ENCODE data around the gene FAM90A1. TPM values are rescaled to one million over a fixed set of nuclear protein-coding genes. Genes with fewer than 3 reads are reported as not detected.
"Not testable (repeated sequence)": the region's sequence is repeated elsewhere in the genome, so short reads cannot be mapped to it uniquely, and the experiment has no call there.

The FAM90A1 gene
- total RNA-seq, 2 donors from 2014 or later: 0.40 TPM; not detected in 1

DNA sequence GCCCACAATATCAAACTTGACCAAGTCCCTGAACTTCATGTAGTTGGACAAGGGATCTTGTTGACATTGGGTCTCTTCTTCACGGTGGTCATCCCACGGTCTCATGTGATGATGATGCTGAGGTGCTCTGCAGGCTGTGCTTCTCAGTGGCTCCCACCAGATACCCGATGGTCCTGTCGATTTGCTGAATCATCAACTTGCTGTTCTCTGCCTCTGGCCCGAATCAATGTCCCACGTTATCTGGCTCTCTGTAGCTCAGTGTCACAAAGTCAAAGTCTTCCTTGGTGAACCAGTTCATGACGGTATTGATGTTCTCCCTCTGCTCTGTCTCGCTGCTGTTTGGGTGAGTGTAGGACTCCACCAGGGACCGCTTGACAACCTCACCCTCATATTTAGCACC lies 27.3 kb upstream of the FAM90A1 start:
- H3K27ac Mint-ChIP-seq; H3K36me3 ChIP-seq (ENCODE audit: control insufficient read depth, insufficient read depth, low read length); H3K4me1 Mint-ChIP-seq; H3K9me3 Mint-ChIP-seq; H3K27me3 ChIP-seq (ENCODE audit: control insufficient read depth, insufficient read depth, low read length, poor library complexity, severe bottlenecking); DNase-seq; H3K9ac ChIP-seq (ENCODE audit: extremely low read depth, low read length, poor library complexity, severe bottlenecking); H3K4me1 ChIP-seq (ENCODE audit: control insufficient read depth, insufficient read depth, low read length); H3K27me3 Mint-ChIP-seq (ENCODE audit: insufficient read depth); H3K4me3 Mint-ChIP-seq; H3K27ac ChIP-seq (ENCODE audit: low read depth, low read length); H3K4me3 ChIP-seq (ENCODE audit: low read length); H3K9me3 ChIP-seq (ENCODE audit: control insufficient read depth, low read length): not testable (repeated sequence)
- H3K36me3 Mint-ChIP-seq (ENCODE audit: low read depth): peaks cover 15% of the 10 kb centered on the region
- WGBS, 2 experiments (ENCODE audit: insufficient coverage in 1 of 2, insufficient read length in 1 of 2): 95 to 98% methylated on average over 9 of the region's 9 CpGs

DNA sequence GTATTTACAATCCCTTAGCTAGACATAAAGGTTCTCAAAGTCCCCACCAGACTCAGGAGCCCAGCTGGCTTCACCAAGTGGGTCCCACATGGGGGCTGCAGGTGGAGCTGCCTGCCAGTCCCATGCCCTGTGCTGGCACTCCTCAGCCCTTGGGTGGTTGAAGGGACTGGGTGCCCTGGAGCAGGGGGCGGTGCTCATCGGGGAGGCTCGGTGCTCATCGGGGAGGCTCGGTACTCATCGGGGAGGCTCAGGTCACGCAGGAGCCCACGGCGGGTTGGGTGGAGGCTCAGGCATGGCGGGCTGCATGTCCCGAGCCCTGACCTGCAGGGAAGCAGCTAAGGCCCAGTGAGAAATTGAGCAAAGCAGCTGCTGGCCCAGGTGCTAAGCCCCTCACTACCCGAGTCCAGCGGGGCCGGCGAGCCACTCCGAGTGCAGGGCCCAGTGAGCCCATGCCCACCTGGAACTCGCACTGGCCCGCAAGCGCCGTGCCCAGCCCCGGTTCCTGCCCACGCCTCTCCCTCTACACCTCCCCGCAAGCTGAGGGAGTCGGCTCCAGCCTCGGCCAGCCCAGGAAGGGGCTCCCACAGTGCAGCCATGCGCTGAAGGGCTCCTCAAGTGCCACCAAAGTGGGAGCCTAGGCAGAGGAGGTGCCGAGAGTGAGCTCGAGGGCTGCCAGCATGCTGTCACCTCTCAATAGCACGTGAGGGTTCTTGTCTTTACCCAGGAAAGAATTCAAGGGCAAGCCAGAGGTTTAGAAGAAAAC lies 24.8 kb upstream of the FAM90A1 start:
- not testable (repeated sequence) for H3K4me3 ChIP-seq (ENCODE audit: low read length); H3K27me3 ChIP-seq (ENCODE audit: control insufficient read depth, insufficient read depth, low read length, poor library complexity, severe bottlenecking); H3K4me3 Mint-ChIP-seq; H3K27ac ChIP-seq (ENCODE audit: low read depth, low read length); H3K27me3 Mint-ChIP-seq (ENCODE audit: insufficient read depth); H3K4me1 ChIP-seq (ENCODE audit: control insufficient read depth, insufficient read depth, low read length); H3K27ac Mint-ChIP-seq; H3K9me3 Mint-ChIP-seq; DNase-seq; H3K36me3 ChIP-seq (ENCODE audit: control insufficient read depth, insufficient read depth, low read length); H3K9me3 ChIP-seq (ENCODE audit: control insufficient read depth, low read length); H3K4me1 Mint-ChIP-seq; H3K9ac ChIP-seq (ENCODE audit: extremely low read depth, low read length, poor library complexity, severe bottlenecking)
- H3K36me3 Mint-ChIP-seq (ENCODE audit: low read depth): peaks cover 12% of the 10 kb centered on the region
- 83 to 91% methylated on average over 13 to 29 of the region's 29 CpGs for WGBS, 2 experiments (ENCODE audit: insufficient coverage in 1 of 2, insufficient read length in 1 of 2)

DNA sequence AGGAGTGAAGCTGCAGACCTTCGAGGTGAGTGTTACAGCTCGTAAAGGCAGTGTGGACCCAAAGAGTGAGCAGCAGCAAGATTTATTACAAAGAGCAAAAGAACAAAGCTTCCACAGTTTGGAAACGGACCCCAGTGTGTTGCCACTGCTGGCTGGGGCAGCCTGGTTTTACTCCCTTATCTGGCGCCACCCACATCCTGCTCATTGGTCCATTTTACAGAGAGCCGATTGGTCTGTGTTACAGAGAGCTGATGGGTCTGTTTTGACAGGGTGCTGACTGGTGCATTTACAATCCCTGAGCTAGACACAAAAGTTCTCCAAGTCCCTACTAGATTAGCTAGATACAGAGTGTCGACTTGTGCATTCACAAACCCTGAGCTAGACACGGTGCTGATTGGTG lies 24.2 kb upstream of the FAM90A1 start:
- H3K9ac ChIP-seq (ENCODE audit: extremely low read depth, low read length, poor library complexity, severe bottlenecking); H3K9me3 ChIP-seq (ENCODE audit: control insufficient read depth, low read length); H3K27me3 ChIP-seq (ENCODE audit: control insufficient read depth, insufficient read depth, low read length, poor library complexity, severe bottlenecking); H3K4me1 ChIP-seq (ENCODE audit: control insufficient read depth, insufficient read depth, low read length); H3K27ac ChIP-seq (ENCODE audit: low read depth, low read length); H3K4me3 Mint-ChIP-seq; H3K36me3 ChIP-seq (ENCODE audit: control insufficient read depth, insufficient read depth, low read length); H3K9me3 Mint-ChIP-seq; H3K27me3 Mint-ChIP-seq (ENCODE audit: insufficient read depth); H3K4me3 ChIP-seq (ENCODE audit: low read length): not testable (repeated sequence)
- H3K36me3 Mint-ChIP-seq (ENCODE audit: low read depth): peaks cover 12% of the 10 kb centered on the region
- 92 to 94% methylated on average over 5 of the region's 7 CpGs for WGBS, 2 experiments (ENCODE audit: insufficient coverage in 1 of 2, insufficient read length in 1 of 2)
- DNase-seq: peak; percentile 62
- peak overlapping the region; percentile 47 for H3K27ac Mint-ChIP-seq
- peaks cover 11% of the 10 kb centered on the region for H3K4me1 Mint-ChIP-seq

DNA sequence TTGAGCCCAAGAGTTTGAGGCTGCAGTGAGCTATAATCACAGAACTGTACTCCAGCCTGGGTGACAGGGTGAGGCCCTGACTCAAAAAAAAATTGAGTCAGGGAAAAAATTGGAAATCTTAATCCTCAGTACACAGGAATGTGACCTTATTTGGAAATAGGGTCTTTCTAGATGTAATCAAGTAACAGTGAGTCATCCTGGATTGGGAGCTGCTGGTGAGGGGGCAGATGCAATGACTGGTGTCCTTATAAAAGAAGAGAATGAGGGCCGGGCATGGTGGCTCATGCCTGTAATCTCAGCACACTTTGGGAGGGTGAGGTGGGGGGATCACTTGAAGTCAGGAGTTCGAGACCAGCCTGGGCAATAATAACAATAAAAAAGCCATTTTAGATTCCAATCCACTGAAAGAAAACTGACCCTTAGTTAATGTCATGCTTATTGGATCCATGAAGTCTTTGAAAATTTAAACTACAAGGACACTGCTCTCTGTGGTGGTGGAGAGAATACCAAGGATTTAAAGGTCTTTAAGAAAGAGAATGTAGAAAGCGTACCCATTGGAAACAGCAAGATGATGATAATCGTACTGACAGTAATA lies 19.6 kb upstream of the FAM90A1 start:
- H3K9me3 Mint-ChIP-seq; H3K9ac ChIP-seq (ENCODE audit: extremely low read depth, low read length, poor library complexity, severe bottlenecking); H3K4me1 ChIP-seq (ENCODE audit: control insufficient read depth, insufficient read depth, low read length); H3K36me3 ChIP-seq (ENCODE audit: control insufficient read depth, insufficient read depth, low read length); DNase-seq; H3K9me3 ChIP-seq (ENCODE audit: control insufficient read depth, low read length); H3K36me3 Mint-ChIP-seq (ENCODE audit: low read depth); H3K27me3 ChIP-seq (ENCODE audit: control insufficient read depth, insufficient read depth, low read length, poor library complexity, severe bottlenecking); H3K4me3 ChIP-seq (ENCODE audit: low read length); H3K4me3 Mint-ChIP-seq; H3K27ac ChIP-seq (ENCODE audit: low read depth, low read length); H3K27me3 Mint-ChIP-seq (ENCODE audit: insufficient read depth): not testable (repeated sequence)
- H3K4me1 Mint-ChIP-seq: peaks cover 26% of the 10 kb centered on the region
- no CpG with 5 or more reads among the region's 4 CpGs for WGBS, 2 experiments (ENCODE audit: insufficient coverage in 1 of 2, insufficient read length in 1 of 2)
- peak overlapping the region; percentile 41 for H3K27ac Mint-ChIP-seq

DNA sequence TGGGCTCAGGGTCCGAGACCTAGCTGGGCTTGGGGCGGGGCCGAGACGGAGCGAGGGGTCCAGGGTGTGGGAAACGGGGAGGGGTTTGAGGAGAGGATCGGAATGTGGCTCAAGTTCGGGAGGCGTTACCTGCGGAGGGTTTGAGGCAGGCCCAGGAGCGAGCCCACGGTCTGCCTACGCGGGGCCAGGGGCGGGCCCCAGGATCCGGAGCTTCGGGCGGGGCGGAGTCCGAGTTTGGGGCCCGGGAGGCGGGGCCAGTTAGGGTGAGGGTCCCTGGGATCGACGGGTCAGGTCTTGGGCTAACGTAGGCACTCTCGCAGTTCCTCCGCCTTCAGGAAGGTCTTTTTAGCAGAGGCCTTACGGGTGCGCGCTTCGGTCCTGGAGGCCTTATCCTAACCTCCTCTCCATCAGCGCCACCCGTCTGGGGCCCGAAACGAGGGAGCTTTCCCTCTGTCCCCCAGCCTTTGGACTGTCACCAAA lies 16.3 kb upstream of the FAM90A1 start:
- H3K36me3 ChIP-seq (ENCODE audit: control insufficient read depth, insufficient read depth, low read length); H3K36me3 Mint-ChIP-seq (ENCODE audit: low read depth); H3K27me3 ChIP-seq (ENCODE audit: control insufficient read depth, insufficient read depth, low read length, poor library complexity, severe bottlenecking); H3K27ac ChIP-seq (ENCODE audit: low read depth, low read length); H3K4me1 ChIP-seq (ENCODE audit: control insufficient read depth, insufficient read depth, low read length); H3K27me3 Mint-ChIP-seq (ENCODE audit: insufficient read depth); H3K9me3 Mint-ChIP-seq; H3K9me3 ChIP-seq (ENCODE audit: control insufficient read depth, low read length): not testable (repeated sequence)
- Histone ChIP-seq H3K9ac (ENCODE audit: extremely low read depth, low read length, poor library complexity, severe bottlenecking) (peak overlapping the region; percentile 52), H3K4me3 (ENCODE audit: low read length) (peak overlapping the region; percentile 82)
- H3K4me3 Mint-ChIP-seq: peak overlapping the region; percentile 91
- peak overlapping the region; percentile 96 for H3K27ac Mint-ChIP-seq
- peaks cover 27% of the 10 kb centered on the region for H3K4me1 Mint-ChIP-seq
- 0 to 1% methylated on average over 17 to 35 of the region's 35 CpGs for WGBS, 2 experiments (ENCODE audit: insufficient coverage in 1 of 2, insufficient read length in 1 of 2)
- peak; percentile 97 for DNase-seq

DNA sequence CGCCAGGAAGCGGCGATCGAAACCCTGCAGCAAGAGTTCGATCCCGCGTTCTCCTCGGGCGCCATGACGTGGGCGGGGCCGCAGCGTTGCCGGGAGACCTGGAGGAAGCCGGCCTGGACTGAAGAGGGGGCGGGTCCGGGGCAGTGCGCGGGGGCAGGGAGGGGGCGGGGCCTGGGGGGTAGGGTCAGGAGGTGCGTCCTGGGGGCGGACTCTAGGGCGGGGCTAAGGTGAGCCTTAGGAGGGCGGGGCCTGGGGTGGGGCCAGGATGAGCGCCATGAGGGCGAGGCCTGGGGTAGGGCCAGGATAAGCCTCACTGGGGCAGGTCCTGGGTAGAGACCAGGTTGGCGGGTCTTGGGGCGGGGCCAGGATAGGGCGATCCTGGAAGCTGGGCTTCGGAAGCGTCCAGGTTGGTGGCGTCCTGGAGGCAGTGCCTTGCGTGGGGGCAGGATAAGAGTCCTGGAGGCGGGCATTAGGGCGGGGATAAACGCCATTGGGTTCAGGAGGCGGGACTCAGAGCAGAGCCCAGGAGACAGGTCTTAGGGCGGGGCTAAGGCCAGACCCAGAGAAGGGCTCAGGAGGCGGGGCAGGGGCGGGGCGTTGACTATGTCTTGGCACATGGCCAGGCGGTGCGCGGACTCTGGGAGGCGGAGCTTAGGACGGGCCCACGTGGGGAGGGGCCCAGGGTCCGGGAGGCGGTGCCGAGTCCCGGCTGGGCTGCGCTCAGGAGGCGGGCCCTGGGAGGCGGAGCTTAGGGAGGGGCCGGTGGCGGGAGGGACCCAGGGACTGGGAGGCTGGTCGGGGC lies 15.7 kb upstream of the FAM90A1 start:
- Histone ChIP-seq H3K27ac (ENCODE audit: low read depth, low read length) (peak overlapping the region; percentile 49), H3K9ac (ENCODE audit: extremely low read depth, low read length, poor library complexity, severe bottlenecking) (peak overlapping the region; percentile 76), H3K4me3 (ENCODE audit: low read length) (peak overlapping the region; percentile 84)
- H3K27me3 ChIP-seq (ENCODE audit: control insufficient read depth, insufficient read depth, low read length, poor library complexity, severe bottlenecking); H3K27me3 Mint-ChIP-seq (ENCODE audit: insufficient read depth); H3K36me3 ChIP-seq (ENCODE audit: control insufficient read depth, insufficient read depth, low read length); H3K36me3 Mint-ChIP-seq (ENCODE audit: low read depth); H3K4me1 ChIP-seq (ENCODE audit: control insufficient read depth, insufficient read depth, low read length); H3K9me3 ChIP-seq (ENCODE audit: control insufficient read depth, low read length); H3K9me3 Mint-ChIP-seq: not testable (repeated sequence)
- peaks cover 27% of the 10 kb centered on the region for H3K4me1 Mint-ChIP-seq
- DNase-seq: peak; percentile 100
- peak overlapping the region; percentile 91 for H3K4me3 Mint-ChIP-seq
- peak overlapping the region; percentile 99 for H3K27ac Mint-ChIP-seq
- WGBS, 2 experiments (ENCODE audit: insufficient coverage in 1 of 2, insufficient read length in 1 of 2): 0% methylated on average over 47 of the region's 57 CpGs; no CpG with 5 or more reads in 1 of the 2 experiments
